K562 treated with DMSO at 1 percent for 4 hours (cell line): ENCODE measurements around the gene RRM1. TPM values are rescaled to one million over a fixed set of nuclear protein-coding genes. Genes with fewer than 3 reads are reported as not detected.

Experiments
- total RNA-seq: library from RNA; unstranded; fragments of 300-600 nt; gene quantifications from 2 replicates; pipeline ENCODE4 v1.2.3, GENCODE V29; 2022; ENCODE audit not compliant: insufficient read depth

The RRM1 gene
- 82.0 and 84.0 TPM in 2 replicates for total RNA-seq

DNA sequence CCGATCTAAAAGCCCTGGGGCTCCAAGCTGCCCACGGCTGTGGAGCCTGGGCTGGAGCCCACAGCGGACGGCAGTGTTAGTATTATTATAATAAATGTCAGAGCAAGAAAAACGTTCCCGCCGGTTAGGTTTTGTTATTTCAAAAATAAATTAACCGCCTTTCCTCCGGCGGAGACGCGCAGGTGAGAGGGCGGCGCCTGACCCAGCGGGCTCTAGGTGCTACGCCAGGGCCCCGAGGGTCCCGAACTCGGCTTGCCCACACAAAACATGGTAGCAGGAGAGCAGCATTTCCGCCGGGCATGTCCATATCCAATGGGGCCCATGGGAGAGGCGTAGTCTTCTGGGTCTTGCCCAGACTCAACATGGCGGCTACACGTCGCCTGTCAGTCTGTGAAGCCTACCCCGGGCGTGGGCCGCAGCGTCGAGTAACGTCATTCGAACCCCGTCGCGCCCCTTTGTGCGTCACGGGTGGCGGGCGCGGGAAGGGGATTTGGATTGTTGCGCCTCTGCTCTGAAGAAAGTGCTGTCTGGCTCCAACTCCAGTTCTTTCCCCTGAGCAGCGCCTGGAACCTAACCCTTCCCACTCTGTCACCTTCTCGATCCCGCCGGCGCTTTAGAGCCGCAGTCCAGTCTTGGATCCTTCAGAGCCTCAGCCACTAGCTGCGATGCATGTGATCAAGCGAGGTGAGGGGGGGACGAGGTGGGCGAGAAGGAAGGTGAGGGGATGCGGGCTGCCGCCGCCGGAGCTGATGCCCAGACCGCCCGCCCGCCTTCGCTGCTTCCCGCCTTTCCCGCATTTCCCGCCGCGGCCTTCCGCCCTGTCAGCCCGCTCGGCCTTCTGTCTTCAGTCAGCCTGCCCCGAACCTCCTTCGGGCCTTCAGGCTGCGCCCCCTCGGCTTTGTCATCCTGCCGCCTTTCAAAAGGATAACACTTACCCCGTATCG lies at the start of gene RRM1:
Gene RRM1 (plus strand): TSS at position 452 of the 944 bp plus-strand sequence. CDS start 214 bp downstream, at position 666.

Other genes with a start within 250 kb of the RRM1 start
- gene STIM1, start 239.1 kb upstream of the RRM1 start, total RNA-seq = 45.7 and 46.8 TPM in 2 replicates